HepG2 (cell line): ENCODE results near the gene EPB41. TPM values are rescaled to one million over a fixed set of nuclear protein-coding genes. Genes with fewer than 3 reads are reported as not detected.

Source experiments
- ARID3A ChIP-seq: IDR thresholded peaks from 2 replicates; pipeline ENCODE4 v1.6.1; 2012; ENCODE audit warnings: low read depth, low read length, improper control_type of control experiment
- BCL3 ChIP-seq: sonication (generic); formaldehyde crosslinking; IDR thresholded peaks from 2 replicates; pipeline ENCODE4 v1.5.1; 2020; ENCODE audit warnings: mild to moderate bottlenecking, missing genetic modification reagents, moderate library complexity
- DMTF1 ChIP-seq: sonication (generic); formaldehyde crosslinking; IDR thresholded peaks from 2 replicates; pipeline ENCODE4 v1.4.0; 2020; ENCODE audit warnings: mild to moderate bottlenecking, missing genetic modification reagents
- HIC2 ChIP-seq: sonication (generic); formaldehyde crosslinking; IDR thresholded peaks from 2 replicates; pipeline ENCODE4 v1.9.0; 2022; ENCODE audit warnings: low read depth, missing genetic modification reagents
- HMG20A ChIP-seq: IDR thresholded peaks from 2 replicates; pipeline ENCODE4 v1.6.1; 2016; ENCODE audit warnings: borderline replicate concordance
- MATR3 ChIP-seq: sonication (generic); formaldehyde crosslinking; IDR thresholded peaks from 2 replicates; pipeline ENCODE4 v1.4.0; 2020; ENCODE audit warnings: missing genetic modification reagents
- SKI ChIP-seq: fragments of 450-650 bp; IDR thresholded peaks from one replicate; pipeline ENCODE4 v1.6.1; 2018; ENCODE audit warnings: mild to moderate bottlenecking; ENCODE audit not compliant: partially characterized antibody
- ZNF296 ChIP-seq: sonication (generic); formaldehyde crosslinking; conservative IDR thresholded peaks from 2 replicates; pipeline ENCODE4 v1.5.0; 2020; ENCODE audit warnings: mild to moderate bottlenecking, missing genetic modification reagents
- ZNF407 ChIP-seq: sonication (generic); formaldehyde crosslinking; IDR thresholded peaks from one replicate; pipeline ENCODE4 v1.5.1; 2020; ENCODE audit warnings: mild to moderate bottlenecking, missing genetic modification reagents; ENCODE audit errors: not compliant biosample characterization
- ZNF850 ChIP-seq: sonication (generic); formaldehyde crosslinking; conservative IDR thresholded peaks from 2 replicates; pipeline ENCODE4 v1.9.0; 2021; ENCODE audit warnings: mild to moderate bottlenecking, missing genetic modification reagents
- polyA plus RNA-seq, 8 experiments: library from polyadenylated mRNA; depleted of rRNA in 3 of 8; stranded (reverse) in 7 of 8; unstranded in 1 of 8; fragments of >200 nt; fragmentation: Illumina TruSeq in 4 of 8; extraction: Trizol in 4 of 8; gene quantifications; 2 replicates each; pipeline versions ENCODE4 v1.2.1 to v1.2.3, GENCODE V29; 2011 to 2016; ENCODE audit warnings: low read depth in 4 of 8, missing spikeins in 1 of 8, mixed read lengths in 1 of 8; ENCODE audit not compliant: insufficient read depth in 1 of 8
- total RNA-seq, 5 experiments: library from RNA; depleted of rRNA; stranded (reverse); fragments of >200 nt; fragmentation: Illumina TruSeq; extraction: Trizol; gene quantifications; 2 replicates each; pipeline ENCODE4 v1.2.3, GENCODE V29; 2016; ENCODE audit warnings: low read depth in 1 of 5

EPB41 gene
- total and polyA plus RNA-seq, 2 of the 13 experiments (the other 11 are each of a cell fraction or from before 2014, with no cell fraction given) = 34.5 to 46.7 TPM

GRCh38 chr1:28882009-28882628 is 32.2 kb upstream of the EPB41 start (continued):
- TF ChIP-seq ZNF407 (CRISPR knock-in tag) (no peak), HIC2 (CRISPR knock-in tag) (no peak), MATR3 (CRISPR knock-in tag) (no peak), DMTF1 (no peak), HMG20A (no peak), ARID3A (no peak), ZNF850 (CRISPR knock-in tag) (no peak), BCL3 (CRISPR knock-in tag) (no peak), ZNF296 (CRISPR knock-in tag) (no peak), SKI (no peak)
